MCF 10A (cell line): ENCODE data around the gene GREB1. TPM values are rescaled to one million over a fixed set of nuclear protein-coding genes. Genes with fewer than 3 reads are reported as not detected.

Source experiments
- BruUV-seq: library from RNA; stranded (reverse); fragments of 400-500 nt; replicated peaks from 2 replicates; lab custom pipeline; 2021; lab: Mats Ljungman, UMichigan
- CTCF ChIA-PET: fragments of 300-600 bp; sonication (Branson Sonifier 250); formaldehyde crosslinking; extraction: SDS; loops from one replicate; lab custom pipeline; 2021; ENCODE audit warnings: antibody characterized with exemption, inconsistent platforms; lab: Yijun Ruan, JAX
- POLR2A ChIA-PET: fragments of 300-600, 350-650 bp; sonication (Branson Sonifier 250); formaldehyde crosslinking; extraction: SDS; loops from one replicate; lab custom pipeline; 2020; ENCODE audit warnings: antibody characterized with exemption, inconsistent platforms; lab: Yijun Ruan, JAX
- DNase-seq: peaks from one replicate; pipeline ENCODE4 v3.0.0-alpha.2; 2018; ENCODE audit not compliant: unreplicated experiment
- H3K27ac Mint-ChIP-seq: one replicate; pipeline ENCODE4 v1.8.0; 2022; ENCODE audit warnings: mild to moderate bottlenecking, low read depth, mixed read lengths; ENCODE audit not compliant: unreplicated experiment
- H3K27me3 Mint-ChIP-seq: one replicate; pipeline ENCODE4 v1.8.0; 2022; ENCODE audit warnings: mixed read lengths; ENCODE audit not compliant: insufficient read depth, unreplicated experiment
- H3K36me3 Mint-ChIP-seq: one replicate; pipeline ENCODE4 v1.8.0; 2022; ENCODE audit warnings: mild to moderate bottlenecking, moderate library complexity, mixed read lengths; ENCODE audit not compliant: insufficient read depth, unreplicated experiment
- H3K4me1 Mint-ChIP-seq: one replicate; pipeline ENCODE4 v1.8.0; 2022; ENCODE audit warnings: mixed read lengths; ENCODE audit not compliant: insufficient read depth, unreplicated experiment
- H3K4me3 Mint-ChIP-seq: one replicate; pipeline ENCODE4 v1.8.0; 2022; ENCODE audit warnings: mild to moderate bottlenecking, moderate library complexity, mixed read lengths; ENCODE audit not compliant: unreplicated experiment
- H3K9me3 Mint-ChIP-seq: one replicate; pipeline ENCODE4 v1.8.0; 2022; ENCODE audit warnings: mixed read lengths; ENCODE audit not compliant: unreplicated experiment
- CTCF ChIP-seq: fragments of 200-600 bp; IDR thresholded peaks from one replicate; pipeline ENCODE4 v1.8.0; 2022; ENCODE audit warnings: antibody characterized with exemption, mild to moderate bottlenecking; ENCODE audit not compliant: unreplicated experiment
- intact Hi-C: fragments of 100-400 bp; cut with micrococcal nuclease; formaldehyde crosslinking; loops from 2 replicates; pipeline ENCODE4 v1.14.1; 2022
- total RNA-seq: library from RNA; stranded (reverse); gene quantifications from 2 replicates; pipeline ENCODE4 v1.2.3, GENCODE V29; 2022

The GREB1 gene
- total RNA-seq, 1 experiment from 2014 or later: 1.7 TPM

GRCh38 chr2:11592671-11593574, 59.1 kb downstream of the GREB1 start:
- H3K4me1 Mint-ChIP-seq: no peaks in the 10 kb centered on the region
- ChIA-PET CTCF (interaction anchor here (4.2 kb wide), 1 partner anchor 10 kb away, joined by 35 read pairs; no protein-coding TSS in a partner anchor), POLR2A (no interaction called here)
- no peaks in the 10 kb centered on the region for H3K27me3 Mint-ChIP-seq
- no peak overlapping the region for H3K4me3 Mint-ChIP-seq
- intact Hi-C loops: no loop called here
- no peaks in the 10 kb centered on the region for H3K9me3 Mint-ChIP-seq
- DNase-seq: no peak
- no peak overlapping the region for H3K27ac Mint-ChIP-seq
- no TSS peak for BruUV-seq
- TF ChIP-seq CTCF: no peak
- no peaks in the 10 kb centered on the region for H3K36me3 Mint-ChIP-seq

GRCh38 chr2:11596801-11597200, 63.0 kb downstream of the GREB1 start:
- H3K27me3 Mint-ChIP-seq: peaks cover 13% of the 10 kb centered on the region

GRCh38 chr2:11597538-11598225, 63.8 kb downstream of the GREB1 start:
- DNase-seq: no peak
- no peak overlapping the region for H3K27ac Mint-ChIP-seq
- peaks cover 5% of the 10 kb centered on the region for H3K4me1 Mint-ChIP-seq
- TF ChIP-seq CTCF: no peak
- CTCF ChIA-PET: interaction anchor here (0.7 to 3.8 kb wide), 2 partner anchors 14 to 92 kb away, joined by 3 to 22 read pairs; no protein-coding TSS in a partner anchor
- H3K27me3 Mint-ChIP-seq: peaks cover 13% of the 10 kb centered on the region
- no peaks in the 10 kb centered on the region for H3K36me3 Mint-ChIP-seq
- POLR2A ChIA-PET: interaction anchor here (0.6 to 1.3 kb wide), 2 partner anchors 17 to 33 kb away, joined by 3 to 4 read pairs; no protein-coding TSS in a partner anchor
- H3K9me3 Mint-ChIP-seq: no peaks in the 10 kb centered on the region
- BruUV-seq: no TSS peak
- H3K4me3 Mint-ChIP-seq: no peak overlapping the region
- intact Hi-C loops: no loop called here

More at GRCh38 chr2:11596801-11597200, 63.0 kb downstream of the GREB1 start:
- intact Hi-C loops: no loop called here
- POLR2A ChIA-PET: no interaction called here
- no peaks in the 10 kb centered on the region for H3K9me3 Mint-ChIP-seq
- no peaks in the 10 kb centered on the region for H3K36me3 Mint-ChIP-seq
- no peak for TF ChIP-seq CTCF
- CTCF ChIA-PET: interaction anchor here (0.6 kb wide), 1 partner anchor 12 kb away, joined by 3 read pairs; no protein-coding TSS in a partner anchor
- H3K4me1 Mint-ChIP-seq: peaks cover 5% of the 10 kb centered on the region
- BruUV-seq: no TSS peak
- H3K27ac Mint-ChIP-seq: no peak overlapping the region
- H3K4me3 Mint-ChIP-seq: no peak overlapping the region
- DNase-seq: no peak
